K562 (cell line): Measurements from ENCODE around the gene SLC7A4. TPM values are rescaled to one million over a fixed set of nuclear protein-coding genes. Genes with fewer than 3 reads are reported as not detected.
A peak's percentile ranks its signal among the peaks of the same experiment; 100 is the strongest.

Source experiments
- ARID1B ChIP-seq: fragments of 450-650 bp; IDR thresholded peaks from 2 replicates; pipeline ENCODE4 v1.6.1; 2016; ENCODE audit warnings: antibody characterized with exemption, mild to moderate bottlenecking, inconsistent platforms
- CBFA2T2 ChIP-seq: fragments of 450-650 bp; conservative IDR thresholded peaks from 2 replicates; pipeline ENCODE4 v1.6.1; 2017; ENCODE audit warnings: mild to moderate bottlenecking
- CREBBP ChIP-seq: IDR thresholded peaks from one replicate; pipeline ENCODE4 v1.6.1; 2012; ENCODE audit warnings: low read depth, mild to moderate bottlenecking, control low read depth, inconsistent platforms, low read length
- FOSL1 ChIP-seq: fragments of 200-800 bp; sonication (Bioruptor generic); conservative IDR thresholded peaks from 2 replicates; pipeline ENCODE4 v1.6.1; 2016; ENCODE audit warnings: missing genetic modification characterization, missing compliant biosample characterization
- HDAC8 ChIP-seq: fragments of 450-650 bp; IDR thresholded peaks from 2 replicates; pipeline ENCODE4 v1.6.1; 2016; ENCODE audit warnings: mild to moderate bottlenecking, missing genetic modification characterization, moderate library complexity, missing compliant biosample characterization
- ILK ChIP-seq: fragments of 450-650 bp; IDR thresholded peaks from 2 replicates; pipeline ENCODE4 v1.6.1; 2016; ENCODE audit warnings: missing genetic modification characterization, low read depth, mild to moderate bottlenecking, missing compliant biosample characterization, moderate library complexity, borderline replicate concordance
- KLF16 ChIP-seq: IDR thresholded peaks from 2 replicates; pipeline ENCODE4 v1.6.1; 2016; ENCODE audit warnings: antibody characterized with exemption
- MCM5 ChIP-seq: fragments of 450-650 bp; IDR thresholded peaks from 2 replicates; pipeline ENCODE4 v1.6.1; 2016; ENCODE audit warnings: low read depth
- NCOA6 ChIP-seq: fragments of 450-650 bp; IDR thresholded peaks from 2 replicates; pipeline ENCODE4 v1.6.1; 2017; ENCODE audit warnings: mild to moderate bottlenecking
- PCBP2 ChIP-seq: fragments of 200-400 bp; formaldehyde crosslinking; IDR thresholded peaks from 2 replicates; pipeline ENCODE4 v1.6.1; 2018; ENCODE audit warnings: low read length, low read depth, mild to moderate bottlenecking, moderate library complexity; ENCODE audit not compliant: poor library complexity, severe bottlenecking
- PHB2 ChIP-seq: fragments of 450-650 bp; IDR thresholded peaks from 2 replicates; pipeline ENCODE4 v1.6.1; 2017; ENCODE audit warnings: low read depth
- PHF8 ChIP-seq: fragments of 200-600 bp; sonication (generic); IDR thresholded peaks from 2 replicates; pipeline ENCODE4 v1.6.1; 2012; ENCODE audit warnings: mixed run types, mild to moderate bottlenecking, inconsistent platforms, low read length, moderate library complexity, borderline replicate concordance
- RFX1 ChIP-seq: fragments of 450-650 bp; IDR thresholded peaks from 2 replicates; pipeline ENCODE4 v1.6.1; 2016; ENCODE audit warnings: mild to moderate bottlenecking, moderate library complexity
- SMARCA4 ChIP-seq: fragments of 450-650 bp; IDR thresholded peaks from 2 replicates; pipeline ENCODE4 v1.6.1; 2016
- SMC3 ChIP-seq: conservative IDR thresholded peaks from 2 replicates; pipeline ENCODE4 v1.6.1; 2011; ENCODE audit warnings: low read depth, low read length, improper control_type of control experiment; ENCODE audit not compliant: insufficient read depth
- SREBF2 ChIP-seq: sonication (generic); formaldehyde crosslinking; IDR thresholded peaks from 2 replicates; pipeline ENCODE4 v1.4.0; 2020; ENCODE audit warnings: mild to moderate bottlenecking, missing genetic modification reagents
- SUPT5H ChIP-seq: fragments of 450-650 bp; IDR thresholded peaks from 2 replicates; pipeline ENCODE4 v1.6.1; 2016
- TAF1 ChIP-seq: IDR thresholded peaks from 2 replicates; pipeline ENCODE4 v1.6.1; 2011; ENCODE audit warnings: mild to moderate bottlenecking, low read length, moderate library complexity; ENCODE audit not compliant: insufficient read depth, control insufficient read depth, severe bottlenecking; ENCODE audit errors: extremely low read depth
- U2AF1 ChIP-seq: fragments of 200-400 bp; formaldehyde crosslinking; optimal IDR thresholded peaks from 2 replicates; pipeline ENCODE3; 2017; ENCODE audit warnings: mild to moderate bottlenecking, low read depth, low read length, moderate library complexity
- ZNF263 ChIP-seq: sonication (generic); formaldehyde crosslinking; IDR thresholded peaks from 2 replicates; pipeline ENCODE4 v1.8.0; 2022; ENCODE audit warnings: mild to moderate bottlenecking, missing genetic modification reagents, borderline replicate concordance
- ZNF644 ChIP-seq: fragments of 200-800 bp; sonication (Bioruptor generic); IDR thresholded peaks from 2 replicates; pipeline ENCODE4 v1.6.1; 2016; ENCODE audit warnings: low read depth, missing genetic modification characterization, missing compliant biosample characterization
- ZNF699 ChIP-seq: fragments of 250-450 bp; sonication (Bioruptor Pico); IDR thresholded peaks from 2 replicates; pipeline ENCODE4 v1.8.0; 2021; ENCODE audit warnings: mild to moderate bottlenecking, moderate library complexity; ENCODE audit not compliant: insufficient replicate concordance
- ZNF766 ChIP-seq: fragments of 200-800 bp; sonication (Bioruptor generic); conservative IDR thresholded peaks from 2 replicates; pipeline ENCODE4 v1.6.1; 2016; ENCODE audit warnings: missing genetic modification characterization, missing compliant biosample characterization
- polyA plus RNA-seq, 8 experiments: library from polyadenylated mRNA; depleted of rRNA in 4 of 8; stranded (reverse) in 5 of 8; unstranded in 3 of 8; fragments of >200 nt; fragmentation: Nextera tagmentation in 2 of 8; fragmentation: Illumina TruSeq in 1 of 8; extraction: Ambion mirVana in 2 of 8; extraction: Trizol in 1 of 8; gene quantifications; 2 replicates each; pipeline versions ENCODE4 v1.2.1 to v1.2.3, GENCODE V29; 2011 to 2014; ENCODE audit warnings: inconsistent platforms in 1 of 8, missing spikeins in 1 of 8
- total RNA-seq, 7 experiments: library from RNA; depleted of rRNA in 6 of 7; stranded (reverse); fragments of >200 nt in 6 of 7; fragmentation: Illumina TruSeq in 2 of 7; extraction: Trizol in 2 of 7; gene quantifications; 2 replicates each; pipeline versions ENCODE4 v1.2.1 to v1.2.3, GENCODE V29; 2011 to 2021; ENCODE audit warnings: low replicate concordance in 1 of 7
- TF ChIP-seq, protein P1 (sequence below): sonication (generic); formaldehyde crosslinking; IDR thresholded peaks from 2 replicates; pipeline ENCODE4 v1.8.0; 2023; ENCODE audit warnings: mild to moderate bottlenecking, missing genetic modification reagents
- TF ChIP-seq, protein P2 (sequence below): fragments of 450-650 bp; formaldehyde crosslinking; IDR thresholded peaks from 2 replicates; pipeline ENCODE4 v1.4.0; 2022; ENCODE audit warnings: mild to moderate bottlenecking, moderate library complexity
- TF ChIP-seq, protein P3 (sequence below): fragments of 250-450 bp; sonication (Bioruptor Pico); IDR thresholded peaks from 2 replicates; pipeline ENCODE4 v1.4.0; 2020

Gene SLC7A4
- total and polyA plus RNA-seq, 9 of the 15 experiments (the other 6 are each of a cell fraction or from before 2014, with no cell fraction given) = not detected

DNA sequence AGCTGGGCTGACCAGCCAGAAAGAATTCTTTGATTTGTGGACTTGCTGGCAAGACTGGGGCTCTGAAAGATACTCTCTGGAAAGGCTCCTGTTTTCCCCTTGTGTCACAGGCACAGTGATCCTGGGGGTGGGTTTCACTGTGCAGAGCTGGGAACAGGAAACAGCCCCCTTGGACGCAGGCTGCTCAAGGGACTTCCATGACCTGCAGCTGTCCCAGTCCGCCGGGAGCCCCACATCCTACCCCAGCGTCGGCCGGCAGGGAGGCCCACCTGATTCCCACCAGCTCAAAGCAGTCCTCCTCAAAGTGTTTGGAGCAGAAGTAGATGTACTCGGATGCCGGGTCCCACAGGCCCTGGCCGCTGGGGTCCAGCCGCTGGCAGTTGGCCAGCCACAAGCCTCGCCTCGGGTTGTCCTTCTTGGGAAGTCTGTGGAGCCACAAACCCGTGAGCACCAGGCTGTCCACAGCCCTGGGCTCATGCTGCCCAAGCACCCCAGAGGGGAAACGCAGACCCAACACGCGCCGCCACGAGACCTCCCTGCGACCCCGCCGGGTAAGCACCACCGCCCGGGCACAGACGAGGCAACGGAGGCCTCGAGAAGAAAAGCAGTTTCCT lies 31.3 kb downstream of the SLC7A4 start (continued):
- TF ChIP-seq, protein P1, sequence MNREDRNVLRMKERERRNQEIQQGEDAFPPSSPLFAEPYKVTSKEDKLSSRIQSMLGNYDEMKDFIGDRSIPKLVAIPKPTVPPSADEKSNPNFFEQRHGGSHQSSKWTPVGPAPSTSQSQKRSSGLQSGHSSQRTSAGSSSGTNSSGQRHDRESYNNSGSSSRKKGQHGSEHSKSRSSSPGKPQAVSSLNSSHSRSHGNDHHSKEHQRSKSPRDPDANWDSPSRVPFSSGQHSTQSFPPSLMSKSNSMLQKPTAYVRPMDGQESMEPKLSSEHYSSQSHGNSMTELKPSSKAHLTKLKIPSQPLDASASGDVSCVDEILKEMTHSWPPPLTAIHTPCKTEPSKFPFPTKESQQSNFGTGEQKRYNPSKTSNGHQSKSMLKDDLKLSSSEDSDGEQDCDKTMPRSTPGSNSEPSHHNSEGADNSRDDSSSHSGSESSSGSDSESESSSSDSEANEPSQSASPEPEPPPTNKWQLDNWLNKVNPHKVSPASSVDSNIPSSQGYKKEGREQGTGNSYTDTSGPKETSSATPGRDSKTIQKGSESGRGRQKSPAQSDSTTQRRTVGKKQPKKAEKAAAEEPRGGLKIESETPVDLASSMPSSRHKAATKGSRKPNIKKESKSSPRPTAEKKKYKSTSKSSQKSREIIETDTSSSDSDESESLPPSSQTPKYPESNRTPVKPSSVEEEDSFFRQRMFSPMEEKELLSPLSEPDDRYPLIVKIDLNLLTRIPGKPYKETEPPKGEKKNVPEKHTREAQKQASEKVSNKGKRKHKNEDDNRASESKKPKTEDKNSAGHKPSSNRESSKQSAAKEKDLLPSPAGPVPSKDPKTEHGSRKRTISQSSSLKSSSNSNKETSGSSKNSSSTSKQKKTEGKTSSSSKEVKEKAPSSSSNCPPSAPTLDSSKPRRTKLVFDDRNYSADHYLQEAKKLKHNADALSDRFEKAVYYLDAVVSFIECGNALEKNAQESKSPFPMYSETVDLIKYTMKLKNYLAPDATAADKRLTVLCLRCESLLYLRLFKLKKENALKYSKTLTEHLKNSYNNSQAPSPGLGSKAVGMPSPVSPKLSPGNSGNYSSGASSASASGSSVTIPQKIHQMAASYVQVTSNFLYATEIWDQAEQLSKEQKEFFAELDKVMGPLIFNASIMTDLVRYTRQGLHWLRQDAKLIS (CRISPR knock-in tag) = no peak
- TF ChIP-seq CBFA2T2 (no peak), SUPT5H (no peak), MCM5 (no peak), SREBF2 (CRISPR knock-in tag) (no peak), HDAC8 (tag) (no peak), ARID1B (no peak), U2AF1 (no peak), ZNF699 (CRISPR knock-in tag) (no peak), RFX1 (no peak), PHB2 (no peak), ILK (tag) (no peak), ZNF644 (no peak), PHF8 (no peak), NCOA6 (no peak), FOSL1 (no peak), PCBP2 (no peak), SMC3 (no peak), KLF16 (no peak), TAF1 (no peak), ZNF766 (CRISPR knock-in tag) (no peak), CREBBP (no peak), ZNF263 (CRISPR knock-in tag) (no peak), SMARCA4 (no peak)
- TF ChIP-seq, protein P2, sequence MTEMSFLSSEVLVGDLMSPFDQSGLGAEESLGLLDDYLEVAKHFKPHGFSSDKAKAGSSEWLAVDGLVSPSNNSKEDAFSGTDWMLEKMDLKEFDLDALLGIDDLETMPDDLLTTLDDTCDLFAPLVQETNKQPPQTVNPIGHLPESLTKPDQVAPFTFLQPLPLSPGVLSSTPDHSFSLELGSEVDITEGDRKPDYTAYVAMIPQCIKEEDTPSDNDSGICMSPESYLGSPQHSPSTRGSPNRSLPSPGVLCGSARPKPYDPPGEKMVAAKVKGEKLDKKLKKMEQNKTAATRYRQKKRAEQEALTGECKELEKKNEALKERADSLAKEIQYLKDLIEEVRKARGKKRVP = peak; percentile 57
- TF ChIP-seq, protein P3, sequence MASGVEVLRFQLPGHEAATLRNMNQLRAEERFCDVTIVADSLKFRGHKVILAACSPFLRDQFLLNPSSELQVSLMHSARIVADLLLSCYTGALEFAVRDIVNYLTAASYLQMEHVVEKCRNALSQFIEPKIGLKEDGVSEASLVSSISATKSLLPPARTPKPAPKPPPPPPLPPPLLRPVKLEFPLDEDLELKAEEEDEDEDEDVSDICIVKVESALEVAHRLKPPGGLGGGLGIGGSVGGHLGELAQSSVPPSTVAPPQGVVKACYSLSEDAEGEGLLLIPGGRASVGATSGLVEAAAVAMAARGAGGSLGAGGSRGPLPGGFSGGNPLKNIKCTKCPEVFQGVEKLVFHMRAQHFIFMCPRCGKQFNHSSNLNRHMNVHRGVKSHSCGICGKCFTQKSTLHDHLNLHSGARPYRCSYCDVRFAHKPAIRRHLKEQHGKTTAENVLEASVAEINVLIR = no peak
